ENCODE data around the gene TMEM44.

The TMEM44 gene

DNA sequence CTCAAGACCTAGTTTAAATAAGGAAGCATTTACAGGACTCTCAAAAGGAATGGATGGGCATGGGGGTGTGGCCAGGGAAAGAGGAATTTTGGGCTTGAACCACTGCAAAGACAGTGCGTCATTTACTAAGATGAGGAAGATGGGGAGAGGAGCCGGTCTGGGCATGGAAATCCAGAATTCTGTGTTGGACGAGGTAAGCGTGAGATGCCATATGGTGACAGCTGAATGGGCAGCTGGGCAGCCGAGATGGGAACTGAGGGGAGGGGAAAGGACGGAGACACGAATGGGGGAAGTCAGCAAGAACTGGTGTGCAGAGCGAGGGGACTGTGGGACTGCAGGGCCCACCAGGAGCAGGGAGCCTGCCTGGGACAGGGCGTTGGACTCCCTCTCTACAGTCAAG is 24.2 kb downstream of the TMEM44 start (continued):
- TF ChIP-seq ZNF670 (tag by site-specific recombination; IDR thresholded peaks at IDR 0.05; ENCODE audit: low read depth) = no peak
- TF ChIP-seq ZNF157 (tag by site-specific recombination; IDR thresholded peaks at IDR 0.05) = no peak
- TF ChIP-seq KLF1 (tag by site-specific recombination; IDR thresholded peaks at IDR 0.05) = no peak

DNA sequence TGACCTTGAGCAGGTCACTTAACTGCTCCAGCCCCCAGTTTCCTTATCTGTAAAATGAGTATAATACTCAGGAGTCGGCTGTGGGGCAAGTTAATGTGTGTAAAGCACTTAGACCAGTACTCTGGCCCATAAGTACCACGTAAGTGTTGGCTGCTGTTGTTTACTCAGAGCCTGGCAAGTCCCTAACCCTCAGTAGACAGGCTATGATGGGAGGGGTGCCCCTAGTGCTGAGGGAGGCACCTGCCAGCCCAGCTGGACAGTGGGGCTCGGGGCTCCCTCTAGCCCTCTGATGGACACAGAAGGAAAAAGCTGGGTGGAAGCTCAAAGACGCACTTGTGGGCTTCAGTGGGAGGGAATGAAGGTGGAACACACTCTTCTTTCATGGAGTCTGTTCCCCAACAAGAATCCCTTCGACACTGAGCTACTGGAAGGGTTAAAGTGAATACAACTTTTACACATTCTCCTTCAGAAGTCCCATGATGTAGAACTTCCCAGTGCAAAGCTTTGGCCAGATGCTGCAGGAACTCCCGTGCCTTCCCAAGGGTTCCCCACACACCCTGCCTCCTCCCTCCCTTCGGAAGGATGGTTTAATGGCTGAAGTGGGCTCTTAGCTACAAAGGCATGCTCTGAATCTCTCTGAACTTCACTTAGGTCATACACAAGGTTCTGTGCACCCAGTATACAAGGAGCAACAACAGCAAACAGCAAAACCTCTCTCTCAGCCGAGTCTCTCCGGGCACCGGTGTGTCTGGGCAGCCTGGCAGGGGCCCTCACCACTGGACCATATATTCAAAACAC is 25.4 kb downstream of the TMEM44 start:
- H3K4me3 ChIP-seq (ENCODE audit: low read depth, low read length) = no peak overlapping the region
- no peak overlapping the region for H3K27ac ChIP-seq (ENCODE audit: extremely low read depth, low read depth, low read length)
- no peaks in the 10 kb centered on the region for H3K4me1 ChIP-seq (ENCODE audit: control insufficient read depth, insufficient read depth, low read length)
- POLR2A ChIA-PET = no interaction called here
- H3K36me3 ChIP-seq (ENCODE audit: control insufficient read depth in 2 of 2, insufficient read depth in 1 of 2, low read length in 2 of 2) = peaks cover 0 to 5% of the 10 kb centered on the region in 2 experiments; a peak in 1 of 3 replicates
- TF ChIP-seq ZNF791 (tag by site-specific recombination; IDR thresholded peaks at IDR 0.05) = no peak
- no peak for TF ChIP-seq MYNN (tag by site-specific recombination; IDR thresholded peaks at IDR 0.05; ENCODE audit: borderline replicate concordance)
- TF ChIP-seq, protein P1, sequence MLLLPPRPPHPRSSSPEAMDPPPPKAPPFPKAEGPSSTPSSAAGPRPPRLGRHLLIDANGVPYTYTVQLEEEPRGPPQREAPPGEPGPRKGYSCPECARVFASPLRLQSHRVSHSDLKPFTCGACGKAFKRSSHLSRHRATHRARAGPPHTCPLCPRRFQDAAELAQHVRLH (tag by site-specific recombination; IDR thresholded peaks at IDR 0.05) = no peak
- TF ChIP-seq ZNF473 (tag by site-specific recombination; IDR thresholded peaks at IDR 0.05) = no peak
- no peak for TF ChIP-seq ZNF324 (tag by site-specific recombination; IDR thresholded peaks at IDR 0.05)
- TF ChIP-seq ZNF747 (tag by site-specific recombination; IDR thresholded peaks at IDR 0.05) = no peak
- no peak for TF ChIP-seq ZNF707 (tag by site-specific recombination; IDR thresholded peaks at IDR 0.05)
- TF ChIP-seq, protein P2, sequence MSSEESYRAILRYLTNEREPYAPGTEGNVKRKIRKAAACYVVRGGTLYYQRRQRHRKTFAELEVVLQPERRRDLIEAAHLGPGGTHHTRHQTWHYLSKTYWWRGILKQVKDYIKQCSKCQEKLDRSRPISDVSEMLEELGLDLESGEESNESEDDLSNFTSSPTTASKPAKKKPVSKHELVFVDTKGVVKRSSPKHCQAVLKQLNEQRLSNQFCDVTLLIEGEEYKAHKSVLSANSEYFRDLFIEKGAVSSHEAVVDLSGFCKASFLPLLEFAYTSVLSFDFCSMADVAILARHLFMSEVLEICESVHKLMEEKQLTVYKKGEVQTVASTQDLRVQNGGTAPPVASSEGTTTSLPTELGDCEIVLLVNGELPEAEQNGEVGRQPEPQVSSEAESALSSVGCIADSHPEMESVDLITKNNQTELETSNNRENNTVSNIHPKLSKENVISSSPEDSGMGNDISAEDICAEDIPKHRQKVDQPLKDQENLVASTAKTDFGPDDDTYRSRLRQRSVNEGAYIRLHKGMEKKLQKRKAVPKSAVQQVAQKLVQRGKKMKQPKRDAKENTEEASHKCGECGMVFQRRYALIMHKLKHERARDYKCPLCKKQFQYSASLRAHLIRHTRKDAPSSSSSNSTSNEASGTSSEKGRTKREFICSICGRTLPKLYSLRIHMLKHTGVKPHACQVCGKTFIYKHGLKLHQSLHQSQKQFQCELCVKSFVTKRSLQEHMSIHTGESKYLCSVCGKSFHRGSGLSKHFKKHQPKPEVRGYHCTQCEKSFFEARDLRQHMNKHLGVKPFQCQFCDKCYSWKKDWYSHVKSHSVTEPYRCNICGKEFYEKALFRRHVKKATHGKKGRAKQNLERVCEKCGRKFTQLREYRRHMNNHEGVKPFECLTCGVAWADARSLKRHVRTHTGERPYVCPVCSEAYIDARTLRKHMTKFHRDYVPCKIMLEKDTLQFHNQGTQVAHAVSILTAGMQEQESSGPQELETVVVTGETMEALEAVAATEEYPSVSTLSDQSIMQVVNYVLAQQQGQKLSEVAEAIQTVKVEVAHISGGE (tag by site-specific recombination; conservative IDR thresholded peaks at IDR 0.05; ENCODE audit: low read depth) = no peak
- no peak for TF ChIP-seq ZNF785 (tag by site-specific recombination; IDR thresholded peaks at IDR 0.05)
- no peak for TF ChIP-seq ZNF248 (tag by site-specific recombination; IDR thresholded peaks at IDR 0.05)
- no peak for TF ChIP-seq ZNF2 (tag by site-specific recombination; IDR thresholded peaks at IDR 0.05)
- TF ChIP-seq, protein P3, sequence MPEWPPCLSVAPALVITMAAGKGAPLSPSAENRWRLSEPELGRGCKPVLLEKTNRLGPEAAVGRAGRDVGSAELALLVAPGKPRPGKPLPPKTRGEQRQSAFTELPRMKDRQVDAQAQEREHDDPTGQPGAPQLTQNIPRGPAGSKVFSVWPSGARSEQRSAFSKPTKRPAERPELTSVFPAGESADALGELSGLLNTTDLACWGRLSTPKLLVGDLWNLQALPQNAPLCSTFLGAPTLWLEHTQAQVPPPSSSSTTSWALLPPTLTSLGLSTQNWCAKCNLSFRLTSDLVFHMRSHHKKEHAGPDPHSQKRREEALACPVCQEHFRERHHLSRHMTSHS (tag by site-specific recombination; IDR thresholded peaks at IDR 0.05) = no peak
- no peaks in the 10 kb centered on the region for H3K9me3 ChIP-seq (ENCODE audit: control insufficient read depth, insufficient read depth, low read depth, low read length)
- CTCF ChIA-PET = interaction anchor here (1.0 kb wide), 1 partner anchor 142 kb away, joined by 3 read pairs; no protein-coding TSS in a partner anchor

DNA sequence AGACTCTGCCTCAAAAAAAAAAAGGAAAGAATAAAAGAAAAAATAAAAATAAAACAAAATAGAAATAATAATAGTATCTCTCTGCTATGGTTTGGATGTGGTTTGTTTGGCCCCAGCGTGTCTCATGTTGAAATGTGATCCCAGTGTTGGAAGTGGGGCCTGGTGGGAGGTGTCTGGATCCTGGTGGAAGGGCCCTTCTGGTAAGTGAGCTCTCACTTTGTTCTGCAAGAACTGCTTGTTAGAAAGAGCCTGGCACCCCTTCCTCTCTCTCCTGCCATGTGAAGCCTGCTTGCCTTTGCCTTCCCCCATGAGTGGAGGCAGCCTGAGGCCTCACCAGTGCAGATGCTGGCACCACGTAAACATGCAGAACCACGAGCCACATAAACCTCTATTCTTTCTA is 26.3 kb downstream of the TMEM44 start:
- CTCF ChIA-PET = no interaction called here
- H3K27ac ChIP-seq (ENCODE audit: extremely low read depth, low read depth, low read length) = no peak overlapping the region
- H3K4me1 ChIP-seq (ENCODE audit: control insufficient read depth, insufficient read depth, low read length) = no peaks in the 10 kb centered on the region
- POLR2A ChIA-PET = no interaction called here
- H3K36me3 ChIP-seq (ENCODE audit: control insufficient read depth in 2 of 2, insufficient read depth in 1 of 2, low read length in 2 of 2) = peaks cover 0 to 5% of the 10 kb centered on the region in 2 experiments; a peak in 1 of 3 replicates
- no peak overlapping the region for H3K4me3 ChIP-seq (ENCODE audit: low read depth, low read length)
- no peaks in the 10 kb centered on the region for H3K9me3 ChIP-seq (ENCODE audit: control insufficient read depth, insufficient read depth, low read depth, low read length)
- TF ChIP-seq ZNF133 (tag by site-specific recombination; IDR thresholded peaks at IDR 0.05) = no peak
- TF ChIP-seq ZNF561 (tag by site-specific recombination; IDR thresholded peaks at IDR 0.05; ENCODE audit: borderline replicate concordance) = no peak
- no peak for TF ChIP-seq ZIC2 (tag by site-specific recombination; IDR thresholded peaks at IDR 0.05)
- no peak for TF ChIP-seq ZNF571 (tag by site-specific recombination; IDR thresholded peaks at IDR 0.05)
- TF ChIP-seq ZFP37 (tag by site-specific recombination; IDR thresholded peaks at IDR 0.05) = no peak
- TF ChIP-seq, protein P2 (tag by site-specific recombination; conservative IDR thresholded peaks at IDR 0.05; ENCODE audit: low read depth) = no peak
- TF ChIP-seq ZNF658 (tag by site-specific recombination; IDR thresholded peaks at IDR 0.05) = no peak
- no peak for TF ChIP-seq ZNF510 (tag by site-specific recombination; IDR thresholded peaks at IDR 0.05; ENCODE audit: insufficient replicate concordance)
- TF ChIP-seq, protein P4, sequence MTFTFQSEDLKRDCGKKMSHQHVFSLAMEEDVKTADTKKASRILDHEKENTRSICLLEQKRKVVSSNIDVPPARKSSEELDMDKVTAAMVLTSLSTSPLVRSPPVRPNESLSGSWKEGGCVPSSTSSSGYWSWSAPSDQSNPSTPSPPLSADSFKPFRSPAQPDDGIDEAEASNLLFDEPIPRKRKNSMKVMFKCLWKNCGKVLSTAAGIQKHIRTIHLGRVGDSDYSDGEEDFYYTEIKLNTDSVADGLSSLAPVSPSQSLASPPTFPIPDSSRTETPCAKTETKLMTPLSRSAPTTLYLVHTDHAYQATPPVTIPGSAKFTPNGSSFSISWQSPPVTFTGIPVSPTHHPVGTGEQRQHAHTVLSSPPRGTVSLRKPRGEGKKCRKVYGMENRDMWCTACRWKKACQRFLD (tag by site-specific recombination; IDR thresholded peaks at IDR 0.05) = no peak

All from HEK293 (cell line).